ENCODE data around the gene TRAF3. TPM values are rescaled to one million over a fixed set of nuclear protein-coding genes. Genes with fewer than 3 reads are reported as not detected.

TRAF3 gene
- total and polyA plus RNA-seq, 3 donors from 2014 or later = 24.3 to 38.8 (median 38.2) TPM

DNA sequence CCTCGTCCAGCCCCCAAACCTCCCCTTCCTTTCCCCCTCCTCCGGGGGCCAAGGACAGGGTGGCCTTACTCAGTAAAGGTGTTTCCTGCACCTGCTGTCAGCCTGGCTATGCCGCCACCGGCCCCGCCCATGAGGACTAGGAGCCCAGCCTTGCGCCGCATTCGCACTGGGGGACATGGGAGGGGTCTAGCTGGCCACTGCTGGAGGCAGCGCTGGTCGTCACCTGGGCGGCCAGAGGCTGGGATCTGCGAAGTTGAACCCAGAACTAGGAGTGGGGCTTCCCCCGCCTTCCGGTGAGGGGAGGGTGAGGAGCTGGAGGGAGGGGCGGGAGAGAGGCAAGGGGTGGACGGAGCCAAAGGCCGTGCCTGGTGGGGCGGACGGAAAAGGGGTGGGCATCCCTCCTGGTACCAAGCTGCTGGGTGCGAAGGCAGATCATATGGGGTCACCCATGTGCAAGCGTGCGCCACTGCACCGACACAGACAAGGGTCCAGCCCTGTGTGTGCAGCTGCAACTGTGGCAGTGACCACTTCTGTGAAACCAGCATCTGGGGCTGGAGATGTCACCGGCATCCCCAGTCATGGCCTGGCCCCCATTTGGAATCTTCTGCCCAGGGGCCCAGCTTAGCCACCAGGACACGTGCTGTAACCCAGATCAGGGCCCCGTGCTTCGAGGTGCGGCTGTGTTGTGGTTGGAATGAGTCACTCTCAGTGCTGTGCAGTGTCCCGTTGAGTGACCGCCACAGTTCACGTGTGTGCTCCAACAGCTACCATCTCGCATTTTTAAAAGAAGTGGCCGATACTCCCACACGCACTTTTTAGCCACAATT is 153.7 kb downstream of the TRAF3 start:
- no peak overlapping the region for H3K27ac ChIP-seq
- H3K4me1 ChIP-seq = peaks cover 16% of the 10 kb centered on the region
- H3K36me3 ChIP-seq (ENCODE audit: low read depth, missing control alignments) = no peaks in the 10 kb centered on the region
- H3K9me3 ChIP-seq = no peaks in the 10 kb centered on the region
- intact Hi-C loops (cut with DNase I; ENCODE audit: low total_unique reads) = no loop called here
- TF ChIP-seq POLR2A (IDR thresholded peaks at IDR 0.05) = no peak
- TF ChIP-seq, protein P1, sequence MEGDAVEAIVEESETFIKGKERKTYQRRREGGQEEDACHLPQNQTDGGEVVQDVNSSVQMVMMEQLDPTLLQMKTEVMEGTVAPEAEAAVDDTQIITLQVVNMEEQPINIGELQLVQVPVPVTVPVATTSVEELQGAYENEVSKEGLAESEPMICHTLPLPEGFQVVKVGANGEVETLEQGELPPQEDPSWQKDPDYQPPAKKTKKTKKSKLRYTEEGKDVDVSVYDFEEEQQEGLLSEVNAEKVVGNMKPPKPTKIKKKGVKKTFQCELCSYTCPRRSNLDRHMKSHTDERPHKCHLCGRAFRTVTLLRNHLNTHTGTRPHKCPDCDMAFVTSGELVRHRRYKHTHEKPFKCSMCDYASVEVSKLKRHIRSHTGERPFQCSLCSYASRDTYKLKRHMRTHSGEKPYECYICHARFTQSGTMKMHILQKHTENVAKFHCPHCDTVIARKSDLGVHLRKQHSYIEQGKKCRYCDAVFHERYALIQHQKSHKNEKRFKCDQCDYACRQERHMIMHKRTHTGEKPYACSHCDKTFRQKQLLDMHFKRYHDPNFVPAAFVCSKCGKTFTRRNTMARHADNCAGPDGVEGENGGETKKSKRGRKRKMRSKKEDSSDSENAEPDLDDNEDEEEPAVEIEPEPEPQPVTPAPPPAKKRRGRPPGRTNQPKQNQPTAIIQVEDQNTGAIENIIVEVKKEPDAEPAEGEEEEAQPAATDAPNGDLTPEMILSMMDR (IDR thresholded peaks at IDR 0.05) = no peak
- H3K27me3 ChIP-seq = no peaks in the 10 kb centered on the region
- 57 to 63% methylated on average over 29 to 34 of the region's 34 CpGs for WGBS, 2 donors
- peak overlapping the region; percentile 18 to 47 for H3K4me3 ChIP-seq
- no peak for DNase-seq

DNA sequence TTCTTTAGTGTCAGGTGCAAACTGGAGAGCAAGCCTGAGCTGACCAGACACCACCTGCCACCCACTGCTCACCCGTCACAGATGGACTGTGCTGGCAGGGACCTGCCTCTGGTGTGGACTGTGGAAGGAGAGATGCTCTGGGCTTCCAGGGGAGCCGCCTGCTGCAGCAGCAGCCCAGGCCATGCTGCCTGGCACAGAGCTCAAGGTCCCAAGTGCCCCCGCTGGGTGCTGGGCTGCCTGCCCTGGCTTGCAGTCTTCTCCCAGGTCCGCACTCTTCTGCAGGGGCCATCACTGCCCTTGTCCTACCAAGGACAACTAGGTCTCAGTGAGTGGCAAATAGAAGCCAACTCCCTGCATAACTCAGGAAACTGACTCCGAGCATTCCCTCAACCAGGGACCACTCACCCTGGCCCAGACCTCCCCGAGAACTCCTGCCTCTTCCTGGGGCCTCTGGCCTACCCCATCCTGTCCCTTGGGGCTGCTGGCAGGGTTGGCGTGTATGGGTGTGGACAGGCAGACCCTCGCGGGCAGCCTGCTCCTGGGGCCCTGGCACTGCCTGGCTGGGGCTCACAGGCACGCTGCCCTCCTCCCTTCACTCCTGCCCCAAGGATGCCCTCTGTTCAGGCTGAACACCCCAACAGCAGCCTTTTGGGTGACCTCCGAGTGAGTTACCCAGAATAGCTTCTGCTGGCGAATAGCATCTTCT is 154.5 kb downstream of the TRAF3 start:
- H3K4me1 ChIP-seq = peaks cover 16% of the 10 kb centered on the region
- 92 to 93% methylated on average over 7 to 12 of the region's 12 CpGs for WGBS, 2 donors
- H3K4me3 ChIP-seq = no peak overlapping the region
- H3K27me3 ChIP-seq = no peaks in the 10 kb centered on the region
- intact Hi-C loops (cut with DNase I; ENCODE audit: low total_unique reads) = no loop called here
- no peaks in the 10 kb centered on the region for H3K36me3 ChIP-seq (ENCODE audit: low read depth, missing control alignments)
- no peak overlapping the region for H3K27ac ChIP-seq
- H3K9me3 ChIP-seq = no peaks in the 10 kb centered on the region
- TF ChIP-seq, protein P1 (IDR thresholded peaks at IDR 0.05) = no peak
- TF ChIP-seq POLR2A (IDR thresholded peaks at IDR 0.05) = no peak
- DNase-seq = no peak

DNA sequence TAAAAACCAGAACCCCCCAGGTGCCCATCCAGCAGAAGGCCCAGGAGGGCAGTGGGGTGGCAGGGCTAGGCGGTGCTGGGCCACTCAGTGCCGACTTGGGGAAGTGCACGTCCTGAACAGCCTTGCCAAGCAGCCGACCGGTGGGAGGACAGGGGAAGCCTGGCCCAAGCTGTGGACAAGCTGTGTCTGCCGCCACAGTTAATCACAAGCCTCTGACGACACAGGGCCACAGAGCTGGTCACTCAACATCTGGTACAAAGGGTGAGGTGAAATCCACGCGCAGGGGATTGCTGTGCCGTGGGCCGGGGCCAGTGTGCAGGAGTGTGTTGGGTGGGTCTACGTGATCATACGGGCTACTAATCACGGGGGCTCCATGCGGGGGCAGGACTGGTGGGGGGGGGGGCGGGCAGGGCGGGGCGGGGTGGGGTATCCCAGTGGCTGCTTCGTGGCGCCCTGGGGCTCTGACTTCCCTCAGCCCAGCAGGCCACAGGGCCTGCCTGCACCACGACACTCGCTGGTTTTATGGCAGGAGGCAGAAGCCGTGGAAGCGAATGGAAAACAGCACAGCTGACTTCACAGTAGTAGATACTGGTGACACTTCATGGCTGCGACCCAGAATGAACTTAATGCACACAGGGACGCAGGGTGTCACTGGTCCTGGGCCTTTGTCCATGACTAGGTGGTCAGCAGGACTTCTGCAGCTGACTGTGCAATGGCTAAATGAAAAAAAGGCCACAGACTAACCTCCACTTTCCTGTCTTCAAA is 155.4 kb downstream of the TRAF3 start:
- DNase-seq = no peak
- TF ChIP-seq, protein P1 (IDR thresholded peaks at IDR 0.05) = no peak
- no peak for TF ChIP-seq POLR2A (IDR thresholded peaks at IDR 0.05)
- Histone ChIP-seq H3K27ac (no peak overlapping the region), H3K27me3 (no peaks in the 10 kb centered on the region), H3K9me3 (no peaks in the 10 kb centered on the region), H3K4me3 (no peak overlapping the region), H3K4me1 (peaks cover 16% of the 10 kb centered on the region), H3K36me3 (ENCODE audit: low read depth, missing control alignments) (no peaks in the 10 kb centered on the region)
- intact Hi-C loops (cut with DNase I; ENCODE audit: low total_unique reads) = no loop called here
- WGBS, 2 donors = 88 to 92% methylated on average over 9 to 25 of the region's 26 CpGs

DNA sequence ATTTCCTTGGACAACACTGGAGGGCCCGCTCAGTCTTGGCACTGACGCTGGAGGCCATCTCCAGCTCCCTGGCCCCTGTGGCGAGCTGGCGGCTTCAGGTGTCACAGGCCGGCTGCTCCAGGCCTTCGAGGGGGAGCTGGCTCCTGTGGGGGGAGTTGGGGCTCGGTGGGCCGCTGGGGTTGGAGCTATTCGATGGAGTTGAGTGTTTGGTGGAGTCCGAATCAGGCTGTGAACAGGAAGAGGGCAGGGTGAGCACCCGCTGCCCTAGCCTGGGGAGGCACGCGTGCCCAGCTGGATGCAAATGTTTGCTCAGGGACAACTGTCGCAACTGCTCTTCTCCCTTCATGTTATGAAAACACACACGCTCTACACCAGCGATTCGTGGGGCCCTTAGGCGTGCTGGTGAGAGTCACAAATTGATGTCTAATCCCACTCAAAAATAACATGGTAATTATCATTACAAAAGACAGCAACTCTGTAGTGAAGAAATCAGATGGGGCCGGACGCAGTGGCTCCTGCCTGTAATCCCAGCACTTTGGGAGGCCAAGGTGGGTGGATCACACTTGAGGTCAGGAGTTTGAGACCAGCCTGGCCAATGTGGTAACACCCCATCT is 156.5 kb downstream of the TRAF3 start:
- WGBS, 2 donors = 91 to 92% methylated on average over 20 of the region's 20 CpGs
- no peak for DNase-seq
- Histone ChIP-seq H3K4me1 (peaks cover 11% of the 10 kb centered on the region), H3K9me3 (no peaks in the 10 kb centered on the region), H3K27ac (no peak overlapping the region), H3K4me3 (no peak overlapping the region), H3K36me3 (ENCODE audit: low read depth, missing control alignments) (no peaks in the 10 kb centered on the region), H3K27me3 (no peaks in the 10 kb centered on the region)
- intact Hi-C loops (cut with DNase I; ENCODE audit: low total_unique reads) = no loop called here
- TF ChIP-seq, protein P1 (IDR thresholded peaks at IDR 0.05) = no peak
- no peak for TF ChIP-seq POLR2A (IDR thresholded peaks at IDR 0.05)
